ENCODE results near the gene SOCS6.

The SOCS6 gene

GRCh38 chr18:70333316-70333715, 44.5 kb downstream of the SOCS6 start:
- TF ChIP-seq CREB1 (IDR thresholded peaks at IDR 0.05; ENCODE audit: low read depth) (no peak), TCF12 (IDR thresholded peaks at IDR 0.05; ENCODE audit: low read depth) (no peak), FOXM1 (IDR thresholded peaks at IDR 0.05; ENCODE audit: borderline replicate concordance, low read depth) (no peak), NFIC (IDR thresholded peaks at IDR 0.05) (no peak), CEBPB (IDR thresholded peaks at IDR 0.05) (no peak), USF1 (IDR thresholded peaks at IDR 0.05) (no peak), EGR1 (IDR thresholded peaks at IDR 0.05) (no peak), RAD21 (IDR thresholded peaks at IDR 0.05; ENCODE audit: low read depth) (no peak), TEAD4 (IDR thresholded peaks at IDR 0.05) (no peak), YY1 (IDR thresholded peaks at IDR 0.05; ENCODE audit: low read depth) (no peak)
- TF ChIP-seq, protein P1, sequence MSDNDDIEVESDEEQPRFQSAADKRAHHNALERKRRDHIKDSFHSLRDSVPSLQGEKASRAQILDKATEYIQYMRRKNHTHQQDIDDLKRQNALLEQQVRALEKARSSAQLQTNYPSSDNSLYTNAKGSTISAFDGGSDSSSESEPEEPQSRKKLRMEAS (IDR thresholded peaks at IDR 0.05): no peak
- TF ChIP-seq, protein P2, sequence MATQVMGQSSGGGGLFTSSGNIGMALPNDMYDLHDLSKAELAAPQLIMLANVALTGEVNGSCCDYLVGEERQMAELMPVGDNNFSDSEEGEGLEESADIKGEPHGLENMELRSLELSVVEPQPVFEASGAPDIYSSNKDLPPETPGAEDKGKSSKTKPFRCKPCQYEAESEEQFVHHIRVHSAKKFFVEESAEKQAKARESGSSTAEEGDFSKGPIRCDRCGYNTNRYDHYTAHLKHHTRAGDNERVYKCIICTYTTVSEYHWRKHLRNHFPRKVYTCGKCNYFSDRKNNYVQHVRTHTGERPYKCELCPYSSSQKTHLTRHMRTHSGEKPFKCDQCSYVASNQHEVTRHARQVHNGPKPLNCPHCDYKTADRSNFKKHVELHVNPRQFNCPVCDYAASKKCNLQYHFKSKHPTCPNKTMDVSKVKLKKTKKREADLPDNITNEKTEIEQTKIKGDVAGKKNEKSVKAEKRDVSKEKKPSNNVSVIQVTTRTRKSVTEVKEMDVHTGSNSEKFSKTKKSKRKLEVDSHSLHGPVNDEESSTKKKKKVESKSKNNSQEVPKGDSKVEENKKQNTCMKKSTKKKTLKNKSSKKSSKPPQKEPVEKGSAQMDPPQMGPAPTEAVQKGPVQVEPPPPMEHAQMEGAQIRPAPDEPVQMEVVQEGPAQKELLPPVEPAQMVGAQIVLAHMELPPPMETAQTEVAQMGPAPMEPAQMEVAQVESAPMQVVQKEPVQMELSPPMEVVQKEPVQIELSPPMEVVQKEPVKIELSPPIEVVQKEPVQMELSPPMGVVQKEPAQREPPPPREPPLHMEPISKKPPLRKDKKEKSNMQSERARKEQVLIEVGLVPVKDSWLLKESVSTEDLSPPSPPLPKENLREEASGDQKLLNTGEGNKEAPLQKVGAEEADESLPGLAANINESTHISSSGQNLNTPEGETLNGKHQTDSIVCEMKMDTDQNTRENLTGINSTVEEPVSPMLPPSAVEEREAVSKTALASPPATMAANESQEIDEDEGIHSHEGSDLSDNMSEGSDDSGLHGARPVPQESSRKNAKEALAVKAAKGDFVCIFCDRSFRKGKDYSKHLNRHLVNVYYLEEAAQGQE (IDR thresholded peaks at IDR 0.05; ENCODE audit: low read depth): no peak

- TF ChIP-seq EGR1 (IDR thresholded peaks at IDR 0.05): no peak
Measured at GRCh38 chr18:70333757-70334156, 44.9 kb downstream of the SOCS6 start.

- TF ChIP-seq TEAD4 (IDR thresholded peaks at IDR 0.05) (no peak), FOXM1 (IDR thresholded peaks at IDR 0.05; ENCODE audit: borderline replicate concordance, low read depth) (no peak), RAD21 (IDR thresholded peaks at IDR 0.05; ENCODE audit: low read depth) (no peak)
Measured at GRCh38 chr18:70334264-70334663, 45.4 kb downstream of the SOCS6 start.

GRCh38 chr18:70334728-70335329, 46.0 kb downstream of the SOCS6 start:
- TF ChIP-seq TCF12 (IDR thresholded peaks at IDR 0.05; ENCODE audit: low read depth): no peak
- TF ChIP-seq FOXM1 (IDR thresholded peaks at IDR 0.05; ENCODE audit: borderline replicate concordance, low read depth): no peak
- no peak for TF ChIP-seq RAD21 (IDR thresholded peaks at IDR 0.05; ENCODE audit: low read depth)
- no peak for TF ChIP-seq USF1 (IDR thresholded peaks at IDR 0.05)
- TF ChIP-seq EP300 (IDR thresholded peaks at IDR 0.05; ENCODE audit: borderline replicate concordance): no peak
- TF ChIP-seq EGR1 (IDR thresholded peaks at IDR 0.05): no peak
- TF ChIP-seq NFIC (IDR thresholded peaks at IDR 0.05): no peak
- TF ChIP-seq, protein P2 (IDR thresholded peaks at IDR 0.05; ENCODE audit: low read depth): no peak
- no peak for TF ChIP-seq TAF1 (IDR thresholded peaks at IDR 0.05; ENCODE audit: low read depth)
- TF ChIP-seq, protein P1 (IDR thresholded peaks at IDR 0.05): no peak
- TF ChIP-seq YY1 (IDR thresholded peaks at IDR 0.05; ENCODE audit: low read depth): no peak
- TF ChIP-seq CEBPB (IDR thresholded peaks at IDR 0.05): no peak

DNA sequence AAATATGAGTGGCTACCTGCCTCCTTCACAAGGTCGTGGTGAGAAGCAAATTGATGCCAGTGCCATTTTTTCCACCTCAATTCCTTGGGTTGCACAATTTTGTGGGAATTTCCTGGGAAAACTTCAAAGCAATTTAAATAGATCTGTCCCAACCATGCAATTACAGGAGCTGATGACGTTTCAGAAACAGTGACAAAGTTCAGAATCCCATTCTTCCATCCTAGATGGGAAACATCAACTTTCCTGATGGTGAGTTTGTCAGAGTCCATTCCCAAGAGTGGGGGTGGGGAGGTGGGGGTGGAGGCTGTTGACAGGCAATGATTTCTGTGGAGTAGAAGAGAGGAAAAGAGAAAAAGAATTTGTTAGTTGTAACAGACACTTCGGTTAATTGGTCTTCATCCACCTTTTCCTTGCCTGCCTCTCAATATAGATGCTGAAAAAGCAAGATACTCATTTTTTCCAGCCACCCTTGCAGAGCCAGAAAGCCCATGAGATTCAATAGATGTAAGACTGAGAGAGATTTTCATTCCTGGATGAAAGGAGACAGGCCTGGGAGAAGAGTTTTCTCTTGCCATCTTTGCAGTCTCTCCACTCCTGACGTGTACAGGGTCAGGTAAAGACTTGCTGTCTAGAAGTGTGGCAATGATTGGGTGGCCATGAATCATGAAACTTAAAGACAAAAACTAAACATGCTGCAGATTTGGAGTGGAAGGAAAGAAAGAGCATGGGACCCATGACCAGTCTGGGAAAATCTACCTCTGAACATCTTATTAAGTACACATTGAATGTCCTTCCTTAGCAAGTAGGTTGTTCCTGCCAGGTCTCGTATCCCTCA, 47.3 kb downstream of the SOCS6 start:
- no peak for TF ChIP-seq TEAD4 (IDR thresholded peaks at IDR 0.05)
- TF ChIP-seq RAD21 (IDR thresholded peaks at IDR 0.05; ENCODE audit: low read depth): no peak
- TF ChIP-seq ZBTB7A (IDR thresholded peaks at IDR 0.05; ENCODE audit: low read depth): no peak
- TF ChIP-seq NFIC (IDR thresholded peaks at IDR 0.05): no peak
- TF ChIP-seq YY1 (IDR thresholded peaks at IDR 0.05; ENCODE audit: low read depth): no peak
- TF ChIP-seq EP300 (IDR thresholded peaks at IDR 0.05; ENCODE audit: borderline replicate concordance): no peak
- TF ChIP-seq TCF12 (IDR thresholded peaks at IDR 0.05; ENCODE audit: low read depth): no peak
- TF ChIP-seq, protein P1 (IDR thresholded peaks at IDR 0.05): no peak
- TF ChIP-seq, protein P2 (IDR thresholded peaks at IDR 0.05; ENCODE audit: low read depth): no peak
- no peak for TF ChIP-seq CREB1 (IDR thresholded peaks at IDR 0.05; ENCODE audit: low read depth)

Data from Ishikawa (cell line).